Left lung (tissue), 10 donors: ENCODE measurements around the gene RHOC. TPM values are rescaled to one million over a fixed set of nuclear protein-coding genes. Genes with fewer than 3 reads are reported as not detected.
"Not testable (repeated sequence)": the region's sequence is repeated elsewhere in the genome, so short reads cannot be mapped to it uniquely, and the experiment has no call there.

Experiments used
- ATAC-seq: fragments of 200-7000 bp; cut with Tn5 transposase; one replicate; pipeline ENCODE4 v1.9.1; 2020; ENCODE audit warnings: moderate library complexity
- DNase-seq, 4 donors: peaks; one replicate each; pipeline ENCODE4 v3.0.0-alpha.2; 2013 to 2020
- H3K27ac ChIP-seq, 2 donors: fragments of 200-600 bp; sonication (generic) in 1 of 2; one replicate each; pipeline versions ENCODE4 v1.5.0 to v1.8.0; 2020 to 2021
- H3K27me3 ChIP-seq, 2 donors: fragments of 200-600 bp; sonication (generic) in 1 of 2; one replicate each; pipeline versions ENCODE4 v1.5.0 to v1.8.0; 2020 to 2021
- H3K36me3 ChIP-seq, 2 donors: fragments of 200-600 bp; sonication (generic) in 1 of 2; one replicate each; pipeline versions ENCODE4 v1.5.0 to v1.8.0; 2020 to 2021
- H3K4me1 ChIP-seq, 2 donors: fragments of 200-600 bp; one replicate each; pipeline ENCODE4 v1.8.0; 2021
- H3K4me3 ChIP-seq, 2 donors: fragments of 200-600 bp; sonication (generic) in 1 of 2; one replicate each; pipeline versions ENCODE4 v1.5.0 to v1.8.0; 2020 to 2021; ENCODE audit warnings: mild to moderate bottlenecking in 1 of 2
- H3K9me3 ChIP-seq, 2 donors: fragments of 200-600 bp; sonication (generic) in 1 of 2; one replicate each; pipeline versions ENCODE4 v1.5.0 to v1.8.0; 2020 to 2021
- CTCF ChIP-seq, 2 donors: fragments of 200-600 bp; sonication (generic) in 1 of 2; IDR thresholded peaks; one replicate each; pipeline versions ENCODE4 v1.5.0 to v1.8.0; 2021; ENCODE audit warnings: antibody characterized with exemption in 2 of 2
- intact Hi-C, 2 donors: fragments of 100-400 bp; cut with DNase I; formaldehyde crosslinking; loops; one replicate each; pipeline versions ENCODE4 v1.11.2 to v1.14.2; 2022
- polyA plus RNA-seq, 6 donors: library from polyadenylated mRNA; unstranded; fragments of 120-200 nt; gene quantifications; one replicate each; pipeline ENCODE4 v1.2.1, GENCODE V29; 2013; ENCODE audit not compliant: insufficient read length in 6 of 6
- total RNA-seq, 2 donors: library from RNA; stranded (reverse); fragmentation: NEBNext Ultra II Directional; extraction: Animal tissue kit (Norgen Biotek cat#: 25700); gene quantifications; one replicate each; pipeline ENCODE4 v1.2.1, GENCODE V29; 2021
- donor health status: DM: no; HTN: yes; CAD: no.
- donor health status: DM: no; HTN: no; CAD: no.

RHOC gene
- total and polyA plus RNA-seq, 8 donors: 195 to 259 (median 208) TPM

GRCh38 chr1:112729909-112730308 is 23.0 kb upstream of the RHOC start:
- ATAC-seq (no peak), DNase-seq (no peak)
- intact Hi-C loops: loop anchor here in 1 of 2 donors (10.0 kb wide), 1 partner anchor 75 kb away; no protein-coding TSS in a partner anchor
- Histone ChIP-seq H3K27ac (no peak overlapping the region), H3K4me1 (no peaks in the 10 kb centered on the region), H3K36me3 (no peaks in the 10 kb centered on the region), H3K4me3 (no peak overlapping the region), H3K27me3 (peaks cover 0 to 6% of the 10 kb centered on the region in 2 donors), H3K9me3 (no peaks in the 10 kb centered on the region)
- no peak for TF ChIP-seq CTCF (IDR thresholded peaks at IDR 0.05)

- not testable (repeated sequence) for H3K4me1 ChIP-seq, H3K9me3 ChIP-seq, ATAC-seq, H3K27me3 ChIP-seq, DNase-seq, H3K27ac ChIP-seq, H3K36me3 ChIP-seq, H3K4me3 ChIP-seq
- intact Hi-C loops: loop anchor here in 1 of 2 donors (10.0 kb wide), 1 partner anchor 76 kb away; no protein-coding TSS in a partner anchor
Measured at GRCh38 chr1:112729011-112729410, 22.1 kb upstream of the RHOC start.

- not testable (repeated sequence) for H3K27me3 ChIP-seq, H3K4me1 ChIP-seq, H3K27ac ChIP-seq, H3K4me3 ChIP-seq, DNase-seq, H3K36me3 ChIP-seq, H3K9me3 ChIP-seq, ATAC-seq
- intact Hi-C loops: loop anchor here in 1 of 2 donors (10.0 kb wide), 1 partner anchor 76 kb away; no protein-coding TSS in a partner anchor
Measured at GRCh38 chr1:112728306-112728971, 21.5 kb upstream of the RHOC start.

- Histone ChIP-seq H3K4me3 (no peak overlapping the region), H3K4me1 (peaks cover 0 to 5% of the 10 kb centered on the region in 2 donors), H3K27ac (no peak overlapping the region), H3K36me3 (no peaks in the 10 kb centered on the region), H3K9me3 (no peaks in the 10 kb centered on the region), H3K27me3 (peaks cover 0 to 11% of the 10 kb centered on the region in 2 donors)
- intact Hi-C loops: loop anchor here in 1 of 2 donors (10.0 kb wide), 1 partner anchor 77 kb away; no protein-coding TSS in a partner anchor
- DNase-seq (no peak), ATAC-seq (no peak)
- TF ChIP-seq CTCF (IDR thresholded peaks at IDR 0.05): no peak
Measured at GRCh38 chr1:112727716-112728115, 20.8 kb upstream of the RHOC start.

- H3K9me3 ChIP-seq, H3K27ac ChIP-seq, H3K36me3 ChIP-seq, DNase-seq, ATAC-seq, H3K4me3 ChIP-seq: not testable (repeated sequence)
- intact Hi-C loops: loop anchor here in 1 of 2 donors (10.0 kb wide), 1 partner anchor 81 kb away; no protein-coding TSS in a partner anchor
- H3K27me3 ChIP-seq: peaks cover 0 to 32% of the 10 kb centered on the region in 2 donors
- peaks cover 0 to 12% of the 10 kb centered on the region in 2 donors for H3K4me1 ChIP-seq
Measured at GRCh38 chr1:112724240-112724639, 17.3 kb upstream of the RHOC start.

GRCh38 chr1:112723511-112723839 is 16.5 kb upstream of the RHOC start:
- peaks cover 5 to 18% of the 10 kb centered on the region in 2 donors for H3K4me1 ChIP-seq
- H3K27me3 ChIP-seq: peaks cover 0 to 39% of the 10 kb centered on the region in 2 donors
- intact Hi-C loops: loop anchor here in 1 of 2 donors (10.0 kb wide), 1 partner anchor 81 kb away; no protein-coding TSS in a partner anchor
- H3K4me3 ChIP-seq: no peak overlapping the region
- ATAC-seq (no peak), DNase-seq (no peak)
- H3K9me3 ChIP-seq: no peaks in the 10 kb centered on the region
- H3K27ac ChIP-seq: no peak overlapping the region
- H3K36me3 ChIP-seq: no peaks in the 10 kb centered on the region
- TF ChIP-seq CTCF (IDR thresholded peaks at IDR 0.05): no peak
